GM10266 (cell line): ENCODE results near the gene SNAP91.
A peak's percentile ranks its signal among the peaks of the same experiment; 100 is the strongest.

Source experiments
- DNase-seq: peaks from one replicate; pipeline ENCODE4 v3.0.0; 2012; ENCODE audit errors: extremely low spot score
- TF ChIP-seq, protein P1 (sequence below): IDR thresholded peaks from 2 replicates; pipeline ENCODE4 v1.5.1; 2012; ENCODE audit warnings: mild to moderate bottlenecking, low read depth; ENCODE audit not compliant: control insufficient read depth, insufficient read depth; ENCODE audit errors: missing control alignments

Gene SNAP91

GRCh38 chr6:83514866-83515466, 193.9 kb downstream of the SNAP91 start:
- TF ChIP-seq, protein P1, sequence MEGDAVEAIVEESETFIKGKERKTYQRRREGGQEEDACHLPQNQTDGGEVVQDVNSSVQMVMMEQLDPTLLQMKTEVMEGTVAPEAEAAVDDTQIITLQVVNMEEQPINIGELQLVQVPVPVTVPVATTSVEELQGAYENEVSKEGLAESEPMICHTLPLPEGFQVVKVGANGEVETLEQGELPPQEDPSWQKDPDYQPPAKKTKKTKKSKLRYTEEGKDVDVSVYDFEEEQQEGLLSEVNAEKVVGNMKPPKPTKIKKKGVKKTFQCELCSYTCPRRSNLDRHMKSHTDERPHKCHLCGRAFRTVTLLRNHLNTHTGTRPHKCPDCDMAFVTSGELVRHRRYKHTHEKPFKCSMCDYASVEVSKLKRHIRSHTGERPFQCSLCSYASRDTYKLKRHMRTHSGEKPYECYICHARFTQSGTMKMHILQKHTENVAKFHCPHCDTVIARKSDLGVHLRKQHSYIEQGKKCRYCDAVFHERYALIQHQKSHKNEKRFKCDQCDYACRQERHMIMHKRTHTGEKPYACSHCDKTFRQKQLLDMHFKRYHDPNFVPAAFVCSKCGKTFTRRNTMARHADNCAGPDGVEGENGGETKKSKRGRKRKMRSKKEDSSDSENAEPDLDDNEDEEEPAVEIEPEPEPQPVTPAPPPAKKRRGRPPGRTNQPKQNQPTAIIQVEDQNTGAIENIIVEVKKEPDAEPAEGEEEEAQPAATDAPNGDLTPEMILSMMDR = peak; percentile 72
- DNase-seq = peak; percentile 40

GRCh38 chr6:83514466-83514865, 194.4 kb downstream of the SNAP91 start:
- TF ChIP-seq, protein P1 = no peak
- DNase-seq = no peak

DNA sequence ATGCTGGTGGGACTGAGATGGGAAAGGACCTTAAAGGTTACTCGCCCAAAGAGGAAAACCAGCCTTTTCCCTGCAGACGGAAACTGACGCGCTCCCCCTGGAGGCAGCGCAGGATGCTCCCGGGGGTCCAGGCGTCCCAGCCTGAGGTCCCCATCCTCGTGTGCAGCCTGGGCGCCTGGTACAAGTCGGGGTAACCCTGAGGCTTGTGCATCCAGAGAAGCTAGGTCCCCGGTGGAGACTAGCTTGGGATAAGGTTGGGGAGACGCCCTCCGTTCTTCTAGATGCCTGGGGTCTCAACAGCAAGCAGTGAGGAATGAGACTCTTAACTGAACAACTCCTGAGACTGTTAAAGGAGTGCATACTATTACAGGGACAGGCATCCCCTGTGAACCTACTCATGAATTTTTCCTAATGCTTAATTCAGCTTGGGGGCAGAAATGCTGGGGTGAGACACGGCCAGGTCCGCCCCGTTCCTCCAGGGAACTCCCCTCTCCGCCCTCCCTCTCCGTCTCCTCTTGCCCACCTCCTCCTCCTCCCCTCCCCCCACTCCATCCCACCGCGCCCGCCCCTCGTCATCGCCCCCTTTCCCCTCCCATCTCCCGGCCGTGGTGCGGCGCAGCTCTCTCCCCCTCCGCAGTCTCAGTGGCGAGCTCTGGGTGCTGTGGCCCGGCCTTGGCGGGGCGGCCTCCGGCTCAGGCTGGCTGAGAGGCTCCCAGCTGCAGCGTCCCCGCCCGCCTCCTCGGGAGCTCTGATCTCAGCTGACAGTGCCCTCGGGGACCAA, 196.8 kb downstream of the SNAP91 start, which contains the start of gene PRSS35:
Gene PRSS35 (plus strand): TSS at position 634 of the 781 bp plus-strand sequence. CDS start 10,908 bp downstream, outside the sequence.
- TF ChIP-seq, protein P1 = peak; percentile 65
- DNase-seq = peak; percentile 39

DNA sequence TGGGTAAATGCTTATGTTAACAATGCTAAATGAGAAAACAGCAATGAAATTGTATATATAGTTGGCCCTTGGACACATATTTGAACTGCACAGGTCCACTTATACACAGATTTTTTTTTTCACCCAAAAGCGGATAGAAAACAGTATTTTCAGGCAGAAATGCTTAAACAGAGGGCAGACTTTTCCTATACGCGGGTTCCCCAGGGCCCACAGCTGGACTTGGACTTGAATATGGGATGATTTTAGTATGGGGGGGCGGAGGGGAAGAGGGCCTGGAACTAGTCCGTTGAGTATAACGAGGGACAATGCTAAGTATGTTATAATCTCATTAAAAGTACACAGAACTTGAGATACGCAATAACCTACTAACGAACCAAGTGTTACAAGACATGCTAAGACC, 197.6 kb downstream of the SNAP91 start:
- no peak for DNase-seq
- TF ChIP-seq, protein P1 = no peak

GRCh38 chr6:83510791-83511190, 198.1 kb downstream of the SNAP91 start:
- TF ChIP-seq, protein P1 = no peak

GRCh38 chr6:83509441-83509840, 199.5 kb downstream of the SNAP91 start:
- TF ChIP-seq, protein P1 = no peak
- DNase-seq = no peak

More at GRCh38 chr6:83510791-83511190, 198.1 kb downstream of the SNAP91 start:
- no peak for DNase-seq

DNA sequence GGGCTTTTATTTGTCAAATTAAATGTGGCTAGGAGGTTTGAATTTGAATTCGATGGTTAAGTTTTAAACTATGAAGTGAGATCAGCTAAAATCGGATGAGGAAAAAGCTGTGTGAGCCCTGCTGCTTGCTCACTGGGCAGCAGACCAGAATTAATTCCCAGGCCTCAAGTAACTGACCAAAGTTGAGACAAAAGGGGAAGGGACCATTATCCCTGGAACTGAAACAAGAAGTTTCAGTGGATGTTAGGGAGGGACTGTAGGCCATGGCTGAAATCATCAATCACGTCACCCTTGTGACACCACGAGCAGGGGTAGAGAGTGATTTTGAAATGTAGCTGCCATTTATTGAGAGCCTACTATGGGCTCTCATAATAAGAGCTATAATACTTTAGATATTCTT, 203.5 kb downstream of the SNAP91 start:
- TF ChIP-seq, protein P1 = no peak
- DNase-seq = no peak
